GM18520 (cell line): ENCODE data around the gene SLC6A18.

ENCODE experiments used
- ATAC-seq: cut with Tn5 transposase; IDR thresholded peaks from one replicate; pipeline ENCODE4 v1.9.1; 2021; ENCODE audit not compliant: unreplicated experiment

Gene SLC6A18

DNA sequence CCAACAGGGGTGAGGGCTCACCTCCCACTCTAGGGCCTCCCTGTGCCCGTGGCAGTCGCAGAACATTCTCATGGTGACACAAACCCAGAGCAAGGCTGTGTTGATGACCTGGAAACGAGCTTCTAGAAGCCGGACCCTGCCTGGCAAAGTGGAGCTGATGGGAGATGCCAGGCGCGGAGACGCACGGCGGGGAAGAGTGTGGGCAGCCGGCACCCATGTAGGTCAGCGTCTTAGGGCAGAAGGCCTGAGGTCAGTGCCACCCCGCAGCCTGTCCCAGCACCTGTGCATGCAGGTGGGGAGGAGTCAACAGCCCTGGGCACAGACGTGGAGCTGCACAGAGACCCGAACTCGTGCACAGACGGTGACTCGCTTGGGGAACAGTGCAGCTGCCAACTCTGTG lies 5.4 kb downstream of the SLC6A18 start:
- ATAC-seq: no peak

DNA sequence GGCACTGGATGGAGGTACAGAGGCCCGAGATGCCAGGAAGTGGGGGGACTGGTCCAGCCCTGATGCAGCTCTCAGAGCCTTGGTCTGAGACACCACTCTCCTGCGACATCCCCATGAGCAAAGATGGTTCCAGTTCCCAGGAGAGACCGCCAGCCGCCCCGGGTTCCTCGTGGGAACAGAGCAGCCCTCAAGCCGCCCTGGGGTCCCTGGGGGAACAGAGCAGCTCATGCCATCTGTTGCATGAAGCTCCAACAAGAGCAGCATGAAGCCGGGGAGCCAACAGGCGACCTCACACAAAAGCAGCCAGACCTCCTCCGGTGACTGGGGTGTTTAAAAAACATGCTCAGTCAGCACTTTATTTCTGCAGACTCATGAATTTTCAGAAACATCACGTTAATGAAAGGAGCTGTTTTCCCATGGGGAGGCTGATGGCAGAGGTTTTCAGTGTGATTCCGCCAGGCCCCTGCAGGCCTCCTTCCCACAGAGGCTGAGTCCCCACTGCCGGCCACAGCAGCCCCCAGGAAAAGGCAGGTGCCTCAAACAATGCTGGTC lies 6.2 kb downstream of the SLC6A18 start:
- ATAC-seq: no peak

GRCh38 chr5:1232780-1233179 lies 7.6 kb downstream of the SLC6A18 start:
- no peak for ATAC-seq

DNA sequence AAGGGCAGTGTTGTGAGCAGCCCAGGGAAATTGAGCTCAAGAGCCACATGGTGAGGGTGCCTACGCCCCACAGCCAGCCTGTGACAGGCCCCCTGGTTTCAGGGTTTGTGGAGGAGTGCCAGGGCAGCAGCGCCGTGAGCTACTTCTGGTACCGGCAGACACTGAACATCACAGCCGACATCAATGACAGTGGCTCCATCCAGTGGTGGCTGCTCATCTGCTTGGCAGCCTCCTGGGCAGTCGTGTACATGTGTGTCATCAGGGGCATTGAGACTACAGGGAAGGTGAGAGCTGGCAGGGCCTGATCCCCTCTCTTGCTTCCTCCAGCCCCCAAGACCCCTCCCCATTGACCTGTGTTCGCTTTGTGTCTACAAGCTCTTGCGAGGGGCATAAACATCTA lies 10.2 kb downstream of the SLC6A18 start:
- ATAC-seq: no peak

DNA sequence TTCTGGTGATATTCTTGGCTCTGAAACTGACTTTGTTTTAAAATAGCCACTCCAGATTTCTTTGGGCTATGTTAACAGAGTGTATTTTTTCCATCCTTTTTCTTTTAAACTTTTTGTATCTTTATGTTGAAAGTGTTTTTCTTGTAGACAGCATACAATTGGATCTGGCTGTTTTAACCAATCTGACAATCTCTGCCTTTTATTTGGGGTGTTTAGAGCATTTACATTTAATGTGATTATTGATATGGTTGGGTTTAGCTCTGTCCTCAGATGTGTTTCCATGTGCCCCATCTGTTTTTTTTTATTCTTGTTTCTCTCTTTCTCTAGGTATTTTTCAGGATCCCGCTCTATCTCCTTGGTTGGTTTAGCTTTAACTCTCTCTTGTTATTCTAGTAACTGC lies 10.7 kb downstream of the SLC6A18 start:
- no peak for ATAC-seq

GRCh38 chr5:1239505-1240251 lies 14.5 kb downstream of the SLC6A18 start:
- ATAC-seq: no peak

- no peak for ATAC-seq
Observed at GRCh38 chr5:1240496-1241260, 15.5 kb downstream of the SLC6A18 start.

GRCh38 chr5:1241509-1242080 lies 16.4 kb downstream of the SLC6A18 start:
- no peak for ATAC-seq

DNA sequence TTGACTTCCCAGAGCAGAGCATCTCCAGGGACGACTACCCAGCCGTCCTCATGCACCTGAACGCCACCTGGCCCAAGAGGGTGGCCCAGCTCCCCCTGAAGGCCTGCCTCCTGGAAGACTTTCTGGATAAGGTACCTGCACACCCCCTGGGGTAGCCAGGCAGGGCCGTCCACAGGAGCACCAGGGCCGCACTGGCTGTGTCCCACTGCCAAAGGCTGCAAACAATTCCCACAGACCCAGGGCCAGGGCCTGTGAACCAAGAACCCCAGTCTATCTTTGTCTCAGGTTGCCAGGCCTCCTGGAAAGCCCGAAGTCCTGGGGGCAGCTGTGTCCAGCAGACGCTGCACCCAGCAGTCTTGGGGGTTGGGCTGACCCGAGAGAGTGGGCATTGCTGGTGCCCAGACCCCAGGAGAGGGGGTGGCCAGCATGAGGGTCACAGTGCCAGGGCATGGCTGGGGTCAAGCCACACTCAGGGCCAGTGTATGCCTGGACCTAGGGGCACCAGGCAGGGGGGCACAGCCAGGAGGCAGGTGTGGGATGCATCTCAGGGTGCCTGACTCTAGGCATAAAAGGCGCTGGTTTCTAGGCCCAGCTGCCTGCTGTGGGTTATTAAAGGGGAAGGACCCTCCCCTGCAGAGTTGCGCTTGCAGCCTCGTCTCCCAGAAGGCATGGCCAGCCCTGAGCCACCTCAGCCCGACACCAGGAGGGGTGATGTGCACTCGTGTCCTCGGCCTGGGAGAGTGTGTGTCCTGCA lies 17.7 kb downstream of the SLC6A18 start:
- no peak for ATAC-seq

GRCh38 chr5:1243487-1244130 lies 18.4 kb downstream of the SLC6A18 start:
- ATAC-seq: no peak

DNA sequence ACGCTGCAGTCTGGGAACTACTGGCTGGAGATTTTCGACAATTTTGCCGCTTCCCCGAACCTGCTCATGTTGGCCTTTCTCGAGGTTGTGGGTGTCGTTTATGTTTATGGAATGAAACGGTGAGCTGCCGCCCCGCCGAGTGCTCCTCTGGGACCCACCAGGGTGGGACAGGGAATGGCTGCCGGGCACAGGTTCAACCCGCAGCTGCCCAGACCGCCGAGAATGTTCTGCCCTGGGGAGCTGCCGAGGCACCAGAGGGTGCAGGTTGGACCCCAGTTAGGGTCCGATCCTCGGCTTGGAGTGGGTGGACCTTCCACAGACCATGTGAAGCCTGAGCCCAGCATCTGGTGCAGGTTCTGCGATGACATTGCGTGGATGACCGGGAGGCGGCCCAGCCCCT lies 19.1 kb downstream of the SLC6A18 start:
- ATAC-seq: no peak

DNA sequence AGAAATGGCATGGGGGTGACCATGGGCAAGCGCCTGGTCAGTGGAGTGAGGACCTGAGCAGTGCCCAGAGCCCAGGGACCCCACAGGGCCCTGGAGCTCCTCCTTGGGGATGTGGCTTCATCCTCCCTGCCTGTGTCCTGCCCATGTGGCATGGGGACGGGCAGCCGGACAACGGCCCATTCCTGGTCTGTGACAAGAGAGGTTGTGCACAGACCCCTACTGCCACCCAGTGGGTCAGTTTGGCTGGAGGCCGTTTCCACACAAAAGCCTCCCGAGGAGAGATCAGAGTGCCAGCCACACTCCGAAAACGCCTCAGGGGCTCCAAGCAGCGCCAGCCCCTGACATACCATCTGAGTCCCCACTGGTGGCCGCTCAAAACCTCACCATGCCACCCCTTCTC lies 19.8 kb downstream of the SLC6A18 start:
- no peak for ATAC-seq

GRCh38 chr5:1245905-1246576 lies 20.9 kb downstream of the SLC6A18 start:
- ATAC-seq: no peak

DNA sequence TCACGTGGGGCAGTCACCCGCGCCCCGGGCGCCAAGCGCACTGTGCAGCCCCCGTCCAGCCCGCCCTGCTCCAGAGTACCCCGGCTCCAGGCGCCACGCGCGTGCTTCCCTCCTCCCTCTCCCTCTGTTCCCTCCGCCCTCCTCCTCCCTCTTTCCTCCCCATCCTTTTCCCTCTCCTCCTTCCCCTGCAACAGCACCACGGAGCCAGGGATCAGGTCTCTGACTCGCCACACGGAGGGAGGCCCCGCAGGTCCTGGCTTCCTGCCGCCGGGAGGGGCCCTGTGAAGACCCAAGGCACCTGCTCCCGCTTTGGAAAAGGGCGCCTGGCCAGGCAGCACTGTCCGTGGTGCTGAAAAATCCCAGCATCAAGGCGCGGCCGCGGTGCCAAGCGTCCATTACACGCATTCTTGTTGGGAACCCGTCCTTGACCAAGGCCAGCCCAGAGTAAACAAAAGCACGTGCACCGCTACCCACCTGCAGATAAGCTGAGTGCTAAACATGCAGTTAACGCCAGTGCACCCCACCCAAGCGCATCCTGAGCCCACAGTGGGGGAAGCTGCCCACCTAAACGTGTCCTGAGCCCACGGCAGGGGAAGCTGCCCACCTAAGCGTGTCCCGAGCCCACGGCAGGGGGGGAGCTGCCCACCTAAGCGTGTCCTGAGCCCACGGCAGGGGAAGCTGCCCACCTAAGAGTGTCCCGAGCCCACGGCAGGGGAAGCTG lies 21.7 kb downstream of the SLC6A18 start:
- ATAC-seq: no peak

- no peak for ATAC-seq
Observed at GRCh38 chr5:1247811-1248210, 22.6 kb downstream of the SLC6A18 start.

DNA sequence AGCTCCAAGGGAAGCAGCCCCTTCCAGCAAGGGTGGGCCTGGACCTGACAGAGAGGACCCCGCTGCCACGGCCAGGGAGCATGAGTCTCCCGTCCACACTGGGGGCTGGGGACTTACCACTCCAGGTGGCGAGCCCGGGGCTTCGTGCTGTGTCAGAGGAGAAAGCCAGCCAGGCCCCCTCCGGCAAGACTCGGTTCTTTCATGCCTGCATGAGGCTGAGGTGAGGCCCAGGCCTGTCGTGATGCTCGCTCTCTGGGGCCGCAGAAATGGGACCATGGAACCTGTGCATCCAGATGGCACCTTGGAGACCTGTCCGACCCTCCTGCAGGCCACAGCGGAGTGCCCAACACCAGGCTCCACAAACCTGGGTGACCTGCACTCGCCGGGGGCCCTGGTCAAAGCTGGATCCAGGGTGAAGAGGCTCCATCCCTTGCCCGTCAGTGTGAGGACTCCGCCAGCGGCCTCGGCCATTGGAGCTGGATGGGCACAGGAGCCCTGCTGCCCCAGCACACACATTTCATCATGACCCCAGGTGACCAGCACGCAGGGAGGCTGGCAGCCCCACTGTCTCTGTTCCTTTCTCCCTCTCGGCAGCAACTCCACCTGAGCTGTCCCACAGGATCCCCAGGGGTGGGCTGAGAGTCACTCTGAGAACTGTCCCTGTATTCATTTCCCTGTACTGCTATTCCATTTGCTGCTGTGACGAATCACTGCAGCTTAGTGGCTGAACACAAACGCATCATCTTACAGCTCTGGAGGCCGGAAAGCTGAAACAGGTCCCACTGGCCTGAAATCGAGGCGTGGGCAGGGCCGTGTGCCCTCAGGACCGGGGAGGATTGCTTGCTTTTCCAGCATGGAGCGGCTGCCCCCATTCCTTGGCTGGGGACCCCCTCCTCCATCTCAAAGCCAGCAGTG lies 24.4 kb downstream of the SLC6A18 start:
- ATAC-seq: no peak

- no peak for ATAC-seq
Observed at GRCh38 chr5:1251678-1252580, 26.7 kb downstream of the SLC6A18 start.
